Measurements from ENCODE around the gene IQSEC1. TPM values are rescaled to one million over a fixed set of nuclear protein-coding genes. Genes with fewer than 3 reads are reported as not detected.

IQSEC1 gene
- total RNA-seq, 2 donors from 2014 or later, result 58.2 to 94.2 TPM

- H3K27ac ChIP-seq, result no peak overlapping the region
- intact Hi-C loops (cut with DNase I), result loop anchor here (5.0 kb wide), 2 partner anchors 115 to 130 kb away; no protein-coding TSS in a partner anchor
- 89% methylated on average over 6 of the region's 6 CpGs for WGBS
- DNase-seq (ENCODE audit: low spot score), result no peak
- no peak overlapping the region for H3K4me3 ChIP-seq
- TF ChIP-seq POLR2AphosphoS5 (IDR thresholded peaks at IDR 0.05), result no peak
- no peak for TF ChIP-seq CTCF (IDR thresholded peaks at IDR 0.05)
- TF ChIP-seq POLR2A (IDR thresholded peaks at IDR 0.05), result no peak
- H3K9me3 ChIP-seq, result no peaks in the 10 kb centered on the region
- H3K27me3 ChIP-seq (replicated peaks; ENCODE audit: insufficient read depth), result no peaks in the 10 kb centered on the region
- no peaks in the 10 kb centered on the region for H3K4me1 ChIP-seq (replicated peaks)
- no peaks in the 10 kb centered on the region for H3K36me3 ChIP-seq
These were observed 206.4 kb downstream of the IQSEC1 start for GRCh38 chr3:12866836-12867235.

- intact Hi-C loops (cut with DNase I), result loop anchor here (5.0 kb wide), 2 partner anchors 117 to 132 kb away; no protein-coding TSS in a partner anchor
- 89% methylated on average over 4 of the region's 4 CpGs for WGBS
- Histone ChIP-seq H3K27me3 (replicated peaks; ENCODE audit: insufficient read depth) (no peaks in the 10 kb centered on the region), H3K9me3 (no peaks in the 10 kb centered on the region), H3K4me1 (replicated peaks) (no peaks in the 10 kb centered on the region), H3K36me3 (no peaks in the 10 kb centered on the region), H3K27ac (no peak overlapping the region), H3K4me3 (no peak overlapping the region)
- DNase-seq (ENCODE audit: low spot score), result no peak
- TF ChIP-seq CTCF (IDR thresholded peaks at IDR 0.05), result no peak
- TF ChIP-seq POLR2AphosphoS5 (IDR thresholded peaks at IDR 0.05), result no peak
- TF ChIP-seq POLR2A (IDR thresholded peaks at IDR 0.05), result no peak
These were observed 208.0 kb downstream of the IQSEC1 start for GRCh38 chr3:12865271-12865670.

GRCh38 chr3:12862387-12862786 is 210.8 kb downstream of the IQSEC1 start:
- TF ChIP-seq CTCF (IDR thresholded peaks at IDR 0.05) (no peak), POLR2AphosphoS5 (IDR thresholded peaks at IDR 0.05) (no peak), POLR2A (IDR thresholded peaks at IDR 0.05) (no peak)
- H3K27ac ChIP-seq, result no peak overlapping the region
- intact Hi-C loops (cut with DNase I), result no loop called here
- 80% methylated on average over 8 of the region's 8 CpGs for WGBS
- H3K27me3 ChIP-seq (replicated peaks; ENCODE audit: insufficient read depth), result no peaks in the 10 kb centered on the region
- H3K9me3 ChIP-seq, result no peaks in the 10 kb centered on the region
- DNase-seq (ENCODE audit: low spot score), result no peak
- no peak overlapping the region for H3K4me3 ChIP-seq
- H3K4me1 ChIP-seq (replicated peaks), result no peaks in the 10 kb centered on the region
- H3K36me3 ChIP-seq, result no peaks in the 10 kb centered on the region

- no peaks in the 10 kb centered on the region for H3K9me3 ChIP-seq
- no peaks in the 10 kb centered on the region for H3K4me1 ChIP-seq (replicated peaks)
- WGBS, result 89% methylated on average over 5 of the region's 5 CpGs
- H3K27me3 ChIP-seq (replicated peaks; ENCODE audit: insufficient read depth), result no peaks in the 10 kb centered on the region
- intact Hi-C loops (cut with DNase I), result no loop called here
- no peak overlapping the region for H3K27ac ChIP-seq
- no peak overlapping the region for H3K4me3 ChIP-seq
- no peak for TF ChIP-seq POLR2AphosphoS5 (IDR thresholded peaks at IDR 0.05)
- TF ChIP-seq CTCF (IDR thresholded peaks at IDR 0.05), result no peak
- no peak for TF ChIP-seq POLR2A (IDR thresholded peaks at IDR 0.05)
- H3K36me3 ChIP-seq, result no peaks in the 10 kb centered on the region
- DNase-seq (ENCODE audit: low spot score), result no peak
These were observed 211.6 kb downstream of the IQSEC1 start for GRCh38 chr3:12861611-12862010.

GRCh38 chr3:12859840-12860239 is 213.4 kb downstream of the IQSEC1 start:
- WGBS, result 76% methylated on average over 7 of the region's 7 CpGs
- H3K36me3 ChIP-seq, result no peaks in the 10 kb centered on the region

More at GRCh38 chr3:12859840-12860239, 213.4 kb downstream of the IQSEC1 start:
- Histone ChIP-seq H3K4me1 (replicated peaks) (no peaks in the 10 kb centered on the region), H3K9me3 (no peaks in the 10 kb centered on the region), H3K27ac (no peak overlapping the region), H3K27me3 (replicated peaks; ENCODE audit: insufficient read depth) (no peaks in the 10 kb centered on the region), H3K4me3 (no peak overlapping the region)
- intact Hi-C loops (cut with DNase I), result no loop called here
- DNase-seq (ENCODE audit: low spot score), result no peak
- TF ChIP-seq POLR2AphosphoS5 (IDR thresholded peaks at IDR 0.05), result no peak
- TF ChIP-seq POLR2A (IDR thresholded peaks at IDR 0.05), result no peak
- TF ChIP-seq CTCF (IDR thresholded peaks at IDR 0.05), result no peak

Measured in prostate gland (tissue), 2 donors.